Measurements from ENCODE around the gene TGM4. TPM values are rescaled to one million over a fixed set of nuclear protein-coding genes. Genes with fewer than 3 reads are reported as not detected.

Gene TGM4
- total and polyA plus RNA-seq, 10 of the 15 experiments (the other 5 are each of a cell fraction or from before 2014, with no cell fraction given), result not detected

DNA sequence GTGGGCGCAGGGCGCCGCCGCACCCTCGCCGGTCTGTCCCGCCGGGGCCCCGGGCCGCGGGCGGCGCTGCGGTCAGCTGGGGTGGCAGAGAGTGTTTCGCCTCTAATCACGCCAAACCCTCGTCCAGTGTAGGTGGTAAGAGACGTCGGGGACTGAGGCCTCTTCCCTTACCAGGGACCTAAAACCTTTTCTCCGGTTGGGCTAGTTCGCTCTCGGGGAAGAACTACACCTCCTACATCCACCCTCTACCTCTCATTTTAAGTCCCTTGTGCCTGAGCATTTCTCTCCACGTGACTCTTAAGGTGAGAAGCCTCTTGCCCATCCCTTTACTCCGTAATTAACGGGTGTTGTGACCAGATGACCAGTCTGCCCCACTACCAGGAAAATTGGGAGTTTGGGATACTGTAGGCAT lies 12.2 kb upstream of the TGM4 start:
- Histone ChIP-seq H3K27me3 (replicated peaks in 1 of 2; ENCODE audit: control insufficient read depth in 2 of 2, insufficient read depth in 2 of 2, low read length in 1 of 2) (no peaks in the 10 kb centered on the region), H3K9ac (ENCODE audit: control insufficient read depth, insufficient read depth, low read length) (peak overlapping the region; percentile 23), H3K4me2 (ENCODE audit: control insufficient read depth, insufficient read depth) (peak overlapping the region; percentile 85), H3K9me3 (replicated peaks; ENCODE audit: control insufficient read depth, insufficient read depth, low read length) (no peaks in the 10 kb centered on the region), H3K36me3 (ENCODE audit: control insufficient read depth in 2 of 2, insufficient read depth in 2 of 2, low read length in 1 of 2) (0 out of 4 replicates have a peak, but pooled peaks cover 0 to 2% of the 10 kb centered on the region in 2 experiments), H3K79me2 (ENCODE audit: control insufficient read depth, insufficient read depth, low read length) (peaks cover 3% of the 10 kb centered on the region; the same call in 1 of the 2 replicates), H3K27ac (ENCODE audit: control insufficient read depth, insufficient read depth) (no peak overlapping the region; the same call in 1 of the 2 replicates), H4K20me1 (ENCODE audit: control insufficient read depth, insufficient read depth) (no peaks in the 10 kb centered on the region), H3K4me1 (ENCODE audit: control insufficient read depth, insufficient read depth, low read length) (no peaks in the 10 kb centered on the region), H2AFZ (ENCODE audit: control insufficient read depth, low read depth, low read length) (peak overlapping the region; percentile 5), H3K4me3 (peak overlapping the region; percentile 65)
- in situ Hi-C loops (cut with MboI), result no loop called here
- WGBS (ENCODE audit: insufficient coverage, insufficient replicate concordance, low lambda C conversion rate, missing lambda C conversion rate), result 7% methylated on average over 9 of the region's 25 CpGs
- TF ChIP-seq KLF5 (IDR thresholded peaks at IDR 0.05; ENCODE audit: partially characterized antibody), result no peak
- TF ChIP-seq POLR2AphosphoS5 (IDR thresholded peaks at IDR 0.05; ENCODE audit: low read length), result no peak; the same call in 1 of the 2 replicates
- TF ChIP-seq RB1 (IDR thresholded peaks at IDR 0.05; ENCODE audit: borderline replicate concordance), result no peak
- TF ChIP-seq, protein P1, sequence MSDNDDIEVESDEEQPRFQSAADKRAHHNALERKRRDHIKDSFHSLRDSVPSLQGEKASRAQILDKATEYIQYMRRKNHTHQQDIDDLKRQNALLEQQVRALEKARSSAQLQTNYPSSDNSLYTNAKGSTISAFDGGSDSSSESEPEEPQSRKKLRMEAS (IDR thresholded peaks at IDR 0.05; ENCODE audit: low read depth, low read length), result peak; percentile 22; the same call in 1 of the 2 replicates
- no peak for TF ChIP-seq TCF12 (IDR thresholded peaks at IDR 0.05; ENCODE audit: low read depth, low read length)
- 0 out of 2 replicates have a peak, but pooled peaks have one; percentile 5 for TF ChIP-seq YY1 (IDR thresholded peaks at IDR 0.05; ENCODE audit: low read depth, low read length)
- TF ChIP-seq RAD51 (IDR thresholded peaks at IDR 0.05), result peak; percentile 71
- TF ChIP-seq, protein P2, sequence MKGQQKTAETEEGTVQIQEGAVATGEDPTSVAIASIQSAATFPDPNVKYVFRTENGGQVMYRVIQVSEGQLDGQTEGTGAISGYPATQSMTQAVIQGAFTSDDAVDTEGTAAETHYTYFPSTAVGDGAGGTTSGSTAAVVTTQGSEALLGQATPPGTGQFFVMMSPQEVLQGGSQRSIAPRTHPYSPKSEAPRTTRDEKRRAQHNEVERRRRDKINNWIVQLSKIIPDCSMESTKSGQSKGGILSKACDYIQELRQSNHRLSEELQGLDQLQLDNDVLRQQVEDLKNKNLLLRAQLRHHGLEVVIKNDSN (IDR thresholded peaks at IDR 0.05; ENCODE audit: borderline replicate concordance, extremely low read length, insufficient read depth, low read depth, low read length), result peak; percentile 53
- TF ChIP-seq BHLHE40 (IDR thresholded peaks at IDR 0.05; ENCODE audit: borderline replicate concordance in 1 of 2, low read depth in 2 of 2, low read length in 1 of 2), result peak in 1 of 2 experiments; percentile 32; a peak in 2 of 4 replicates
- 0 out of 2 replicates have a peak, but pooled peaks have one; percentile 11 for TF ChIP-seq CREM (IDR thresholded peaks at IDR 0.05; ENCODE audit: low read depth)
- ChIA-PET CTCF (interaction anchor here (0.6 to 1.0 kb wide), 2 partner anchors 12 to 46 kb away, joined by 3 read pairs; no protein-coding TSS in a partner anchor), RAD21 (ENCODE audit: unreplicated experiment) (interaction anchor here (1.2 kb wide), 1 partner anchor 318 kb away, joined by 3 read pairs; no protein-coding TSS in a partner anchor), POLR2A (interaction anchor here (0.7 kb wide), 1 partner anchor 423 kb away, joined by 3 read pairs; no protein-coding TSS in a partner anchor), SMC1A (ENCODE audit: uncharacterized antibody, unreplicated experiment) (no interaction called here)
- DNase-seq (ENCODE audit: low read depth, low spot score) (no peak), FAIRE-seq (no peak), ATAC-seq (peak; percentile 20; the same call in 2 of the 3 replicates)
- intact Hi-C loops (cut with micrococcal nuclease; ENCODE audit: unreplicated experiment), result no loop called here
- TSS peak; percentile 69 for BruUV-seq (replicated peaks)

Data from GM12878 (cell line).